T-cell (primary cell): Measurements from ENCODE around the gene RAB43. TPM values are rescaled to one million over a fixed set of nuclear protein-coding genes. Genes with fewer than 3 reads are reported as not detected.
A peak's percentile ranks its signal among the peaks of the same experiment; 100 is the strongest.

ENCODE experiments used
- ATAC-seq, 4 experiments: fragments of 200-7000 bp in 3 of 4; fragments of 150-1000 bp in 1 of 4; cut with Tn5 transposase; replicated peaks in 1 of 4; 1 replicate in 3 of 4; 2 replicates in 1 of 4; pipeline ENCODE4 v1.10.0; 2021; ENCODE audit warnings: moderate library complexity in 3 of 4, mild to moderate bottlenecking in 2 of 4, moderate number of reproducible peaks in 1 of 4
- CTCF ChIA-PET, 2 donors: fragments of 300-600 bp; sonication (Branson Sonifier 250); formaldehyde crosslinking; loops; one replicate each; lab custom pipeline; 2022; ENCODE audit warnings: antibody characterized with exemption in 2 of 2; lab: Charles Lee
- POLR2A ChIA-PET, 2 donors: fragments of 300-600 bp; sonication (Branson Sonifier 250); formaldehyde crosslinking; loops; one replicate each; lab custom pipeline; 2022; ENCODE audit warnings: antibody characterized with exemption in 2 of 2; lab: Charles Lee
- DNase-seq, 35 experiments: peaks; one replicate each; pipeline versions ENCODE4 v3.0.0 to v3.0.0-alpha.2; 2013 to 2023
- H3K27ac ChIP-seq: one replicate; pipeline ENCODE4 v1.5.1; 2013; ENCODE audit warnings: low read length
- H3K27me3 ChIP-seq, 2 experiments: replicated peaks in 1 of 2; 1 replicate in 1 of 2; 2 replicates in 1 of 2; pipeline versions ENCODE4 v1.6.1 to v1.7.0; 2013; ENCODE audit warnings: low read length in 1 of 2, mixed read lengths in 1 of 2; ENCODE audit not compliant: control insufficient read depth in 2 of 2, insufficient read depth in 2 of 2; ENCODE audit errors: extremely low read depth in 1 of 2
- H3K36me3 ChIP-seq, 2 donors: 1 replicate in 1 of 2; 2 replicates in 1 of 2; pipeline versions ENCODE4 v1.6.1 to v1.7.0; 2013; ENCODE audit warnings: low read length in 1 of 2; ENCODE audit not compliant: control insufficient read depth in 2 of 2, insufficient read depth in 1 of 2; ENCODE audit errors: extremely low read depth in 1 of 2
- H3K4me1 ChIP-seq, 2 experiments: 1 replicate in 1 of 2; 2 replicates in 1 of 2; pipeline versions ENCODE4 v1.6.1 to v1.7.0; 2013; ENCODE audit warnings: low read length in 2 of 2, mixed read lengths in 1 of 2; ENCODE audit not compliant: insufficient read depth in 2 of 2, control insufficient read depth in 1 of 2; ENCODE audit errors: extremely low read depth in 1 of 2
- H3K4me3 ChIP-seq, 2 donors: 1 replicate in 1 of 2; 2 replicates in 1 of 2; pipeline versions ENCODE4 v1.5.1 to v1.7.0; 2013; ENCODE audit warnings: mild to moderate bottlenecking in 2 of 2, low read length in 1 of 2, moderate library complexity in 1 of 2; ENCODE audit not compliant: control insufficient read depth in 1 of 2; ENCODE audit errors: extremely low read depth in 1 of 2
- H3K9me3 ChIP-seq: 2 replicates; pipeline ENCODE4 v1.7.0; 2013
- H3K27ac Mint-ChIP-seq, 2 donors: one replicate each; pipeline ENCODE4 v1.8.0; 2020 to 2021; ENCODE audit warnings: mild to moderate bottlenecking in 2 of 2, mixed read lengths in 2 of 2
- H3K27me3 Mint-ChIP-seq, 2 donors: one replicate each; pipeline ENCODE4 v1.8.0; 2021 to 2022; ENCODE audit warnings: mixed read lengths in 2 of 2
- H3K36me3 Mint-ChIP-seq: one replicate; pipeline ENCODE4 v1.8.0; 2021; ENCODE audit warnings: mixed read lengths
- H3K4me1 Mint-ChIP-seq, 3 donors: one replicate each; pipeline ENCODE4 v1.8.0; 2020 to 2022; ENCODE audit warnings: mixed read lengths in 3 of 3, mild to moderate bottlenecking in 1 of 3
- H3K4me3 Mint-ChIP-seq, 3 donors: one replicate each; pipeline ENCODE4 v1.8.0; 2020 to 2022; ENCODE audit warnings: mild to moderate bottlenecking in 3 of 3, mixed read lengths in 3 of 3, moderate library complexity in 3 of 3
- H3K9me3 Mint-ChIP-seq, 3 donors: one replicate each; pipeline ENCODE4 v1.8.0; 2020 to 2022; ENCODE audit warnings: mixed read lengths in 3 of 3
- WGBS: methylation state at CpG from one replicate; pipeline ENCODE4 v1.1.5; 2013; ENCODE audit warnings: missing lambda C conversion rate; ENCODE audit not compliant: insufficient coverage; 5-methylcytosine and 5-hydroxymethylcytosine counted together
- total RNA-seq, 35 experiments: library from RNA in 6 of 35; stranded (reverse) in 6 of 35; fragments of 120-200 nt in 1 of 35; gene quantifications; one replicate each; pipeline versions ENCODE4 v1.2.1 to v1.2.4 and lab custom pipeline; 2013 to 2026

The RAB43 gene
- total RNA-seq, 5 donors from 2014 or later (not counting 1 experiment from before 2014, with no cell fraction given) = 53.8 to 96.9 (median 77.6) TPM

DNA sequence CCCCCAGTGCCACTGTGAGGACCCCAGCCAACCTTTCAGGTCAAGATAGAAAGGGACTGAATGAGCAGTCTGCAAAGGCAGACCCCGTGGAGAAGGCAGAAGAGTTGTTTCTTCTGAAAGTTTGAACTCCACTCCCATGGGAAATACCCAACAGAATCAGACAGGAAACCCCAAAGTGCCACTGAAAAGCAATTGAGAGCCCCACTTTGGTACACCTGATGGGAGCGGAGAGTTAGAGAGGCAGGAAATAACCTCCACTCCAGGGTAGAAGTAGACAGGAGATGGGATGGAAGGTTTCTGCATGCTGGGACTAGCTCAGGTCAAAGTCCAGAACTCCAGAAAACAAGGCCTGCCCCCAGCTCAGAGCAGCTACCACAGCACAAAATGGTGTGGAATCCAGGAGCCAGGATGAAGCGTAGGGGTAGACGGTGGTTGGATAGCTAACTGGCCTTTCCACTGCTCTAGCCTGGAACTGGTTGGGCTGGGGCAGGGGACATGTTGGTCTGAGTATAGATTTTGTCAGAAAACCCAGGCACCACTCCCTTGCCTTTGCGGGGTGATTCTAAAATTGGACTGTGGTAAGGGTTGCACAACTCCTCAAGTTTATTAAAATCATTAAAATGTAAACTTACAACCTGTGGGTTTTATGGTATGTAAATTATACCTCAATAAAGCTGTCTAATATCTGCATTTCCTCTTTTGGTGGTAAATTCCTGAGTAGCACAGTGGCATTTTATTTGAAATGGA lies 1.9 kb upstream of the RAB43 start:
- H3K27me3 ChIP-seq = no peaks in the 10 kb centered on the region
- H3K4me3 ChIP-seq = no peak overlapping the region
- ATAC-seq (no peak), DNase-seq (peak in 2 of 35 experiments; percentile 21 to 67)
- H3K27ac ChIP-seq = peak overlapping the region; percentile 68
- POLR2A ChIA-PET = interaction anchor here in 1 of 2 donors (0.6 to 1.4 kb wide), 3 partner anchors 21 to 57 kb away, joined by 3 to 8 read pairs (median 3); no protein-coding TSS in a partner anchor
- Mint-ChIP-seq H3K27ac (peak overlapping the region; percentile 81), H3K9me3 (no peaks in the 10 kb centered on the region), H3K27me3 (no peaks in the 10 kb centered on the region), H3K4me1 (peaks cover 13 to 37% (median 31%) of the 10 kb centered on the region in 3 donors), H3K36me3 (peaks cover 5% of the 10 kb centered on the region), H3K4me3 (peak overlapping the region; percentile 5 to 83 (median 79))
- no peaks in the 10 kb centered on the region for H3K9me3 ChIP-seq
- peaks cover 0 to 12% of the 10 kb centered on the region in 2 donors for H3K36me3 ChIP-seq
- WGBS = 46% methylated on average over 3 of the region's 5 CpGs
- CTCF ChIA-PET = interaction anchor here in 1 of 2 donors (0.6 to 1.2 kb wide), 6 partner anchors 59 to 182 kb away, joined by 3 to 4 read pairs (median 3); no protein-coding TSS in a partner anchor
- H3K4me1 ChIP-seq = peaks cover 3 to 41% of the 10 kb centered on the region in 2 experiments

- Mint-ChIP-seq H3K4me3 (peak overlapping the region; percentile 67 to 83 (median 79)), H3K36me3 (peaks cover 11% of the 10 kb centered on the region), H3K9me3 (no peaks in the 10 kb centered on the region), H3K4me1 (peaks cover 23 to 47% (median 41%) of the 10 kb centered on the region in 3 donors), H3K27ac (peak overlapping the region; percentile 81), H3K27me3 (no peaks in the 10 kb centered on the region)
- CTCF ChIA-PET = interaction anchor here (0.5 to 1.2 kb wide), 6 partner anchors 60 to 124 kb away, joined by 3 to 10 read pairs (median 4); no protein-coding TSS in a partner anchor
- ATAC-seq (no peak), DNase-seq (peak in 2 of 35 experiments; percentile 15 to 42)
- Histone ChIP-seq H3K27ac (peak overlapping the region; percentile 68), H3K4me3 (no peak overlapping the region), H3K9me3 (no peaks in the 10 kb centered on the region), H3K27me3 (no peaks in the 10 kb centered on the region), H3K4me1 (peaks cover 13 to 51% of the 10 kb centered on the region in 2 experiments), H3K36me3 (peaks cover 2 to 9% of the 10 kb centered on the region in 2 donors)
- WGBS = 91% methylated on average over 15 of the region's 18 CpGs
- POLR2A ChIA-PET = interaction anchor here (0.5 to 1.4 kb wide), 7 partner anchors 21 to 302 kb away, joined by 3 to 8 read pairs (median 3); partner anchors contain the start of gene CFAP92 (in 1 of the 2)
These were observed 908 bp upstream of the RAB43 start for GRCh38 chr3:129122412-129123011.

GRCh38 chr3:129121016-129121791 lies 400 bp downstream of the RAB43 start:
- no peaks in the 10 kb centered on the region for H3K27me3 ChIP-seq
- H3K36me3 ChIP-seq = peaks cover 4 to 12% of the 10 kb centered on the region in 2 donors
- WGBS = 0% methylated on average over 50 of the region's 80 CpGs
- Mint-ChIP-seq H3K9me3 (no peaks in the 10 kb centered on the region), H3K27ac (peak overlapping the region; percentile 98 to 99), H3K27me3 (no peaks in the 10 kb centered on the region), H3K36me3 (peaks cover 20% of the 10 kb centered on the region), H3K4me3 (peak overlapping the region; percentile 83 to 93 (median 90)), H3K4me1 (peaks cover 35 to 54% (median 52%) of the 10 kb centered on the region in 3 donors)
- ATAC-seq = peak; percentile 14 to 45 (median 30)
- CTCF ChIA-PET = interaction anchor here (0.6 to 2.0 kb wide), 15 partner anchors 40 to 370 kb away, joined by 3 to 11 read pairs (median 4); partner anchors contain the start of gene ISY1 (in 1 of the 2)
- DNase-seq = peak in 29 of 35 experiments; percentile 33 to 64 (median 44)
- peaks cover 25 to 63% of the 10 kb centered on the region in 2 experiments for H3K4me1 ChIP-seq
- no peaks in the 10 kb centered on the region for H3K9me3 ChIP-seq
- H3K4me3 ChIP-seq = peak overlapping the region; percentile 97 to 98
- POLR2A ChIA-PET = interaction anchor here (0.6 to 1.1 kb wide), 6 partner anchors 63 to 455 kb away, joined by 3 to 4 read pairs (median 3); partner anchors contain the start of gene CNBP (in 1 of the 2)
- peak overlapping the region; percentile 75 for H3K27ac ChIP-seq

DNA sequence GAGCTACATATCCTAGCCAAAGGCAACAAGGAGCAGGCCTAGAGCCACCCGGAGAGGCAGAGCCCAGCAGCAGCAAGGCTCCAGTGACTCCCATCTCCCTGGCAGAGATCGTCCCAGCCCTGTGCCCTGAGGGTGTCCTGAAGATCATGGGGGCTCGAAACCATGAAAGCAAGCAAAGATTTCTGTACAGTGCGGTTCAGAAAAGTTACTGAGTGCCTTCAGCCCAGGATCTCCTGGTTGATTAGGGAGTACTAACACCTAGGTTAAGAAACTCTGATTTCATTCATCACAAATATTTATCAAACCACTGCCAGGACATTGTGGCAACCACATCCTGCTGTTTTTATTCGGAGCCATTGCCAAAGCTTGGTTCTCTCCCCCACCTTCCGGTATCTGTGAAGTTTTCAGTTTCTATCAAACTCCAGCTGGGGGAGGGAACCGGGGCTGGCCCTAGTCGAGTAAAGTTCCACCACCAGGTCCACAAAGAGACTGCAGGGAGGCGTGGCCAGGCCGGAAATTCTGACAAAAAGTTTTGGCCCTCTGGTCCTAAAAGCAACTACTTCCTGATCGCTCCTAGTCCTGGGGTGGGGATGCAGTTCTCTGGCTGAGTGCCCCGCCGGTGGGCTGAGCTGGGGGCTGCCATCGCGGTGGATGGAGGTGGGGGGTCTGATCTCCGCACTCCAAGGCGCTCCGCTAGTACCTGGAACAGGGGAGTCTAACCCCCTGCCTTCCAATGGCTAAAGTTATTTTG lies 1.2 kb downstream of the RAB43 start:
- H3K27me3 Mint-ChIP-seq = no peaks in the 10 kb centered on the region
- CTCF ChIA-PET = interaction anchor here (0.6 to 2.0 kb wide), 12 partner anchors 26 to 188 kb away, joined by 3 to 11 read pairs (median 6); partner anchors contain the start of gene ISY1 (in 1 of the 2)
- DNase-seq = peak; percentile 79 to 95 (median 91)
- H3K4me3 Mint-ChIP-seq = peak overlapping the region; percentile 83 to 93 (median 90)
- H3K36me3 ChIP-seq = peaks cover 4 to 16% of the 10 kb centered on the region in 2 donors
- H3K27ac ChIP-seq = peak overlapping the region; percentile 75
- H3K9me3 ChIP-seq = no peaks in the 10 kb centered on the region
- H3K27ac Mint-ChIP-seq = peak overlapping the region; percentile 98 to 99
- peaks cover 40 to 60% (median 58%) of the 10 kb centered on the region in 3 donors for H3K4me1 Mint-ChIP-seq
- H3K9me3 Mint-ChIP-seq = no peaks in the 10 kb centered on the region
- 0% methylated on average over 12 of the region's 18 CpGs for WGBS
- ATAC-seq = peak; percentile 59 to 68 (median 64)
- H3K36me3 Mint-ChIP-seq = peaks cover 21% of the 10 kb centered on the region
- POLR2A ChIA-PET = interaction anchor here (0.5 to 1.1 kb wide), 6 partner anchors 25 to 317 kb away, joined by 3 to 4 read pairs (median 3); partner anchors contain the start of gene CNBP (in 1 of the 2)
- H3K4me1 ChIP-seq = peaks cover 31 to 71% of the 10 kb centered on the region in 2 experiments
- H3K27me3 ChIP-seq = no peaks in the 10 kb centered on the region
- peak overlapping the region; percentile 97 to 98 for H3K4me3 ChIP-seq

- peaks cover 46 to 67% (median 65%) of the 10 kb centered on the region in 3 donors for H3K4me1 Mint-ChIP-seq
- DNase-seq (peak in 5 of 35 experiments; percentile 8 to 33 (median 25)), ATAC-seq (no peak)
- POLR2A ChIA-PET = interaction anchor here (0.5 to 1.3 kb wide), 7 partner anchors 19 to 244 kb away, joined by 3 to 6 read pairs (median 3); partner anchors contain the start of gene COPG1 (in 1 of the 2)
- peak overlapping the region; percentile 98 to 99 for H3K27ac Mint-ChIP-seq
- Histone ChIP-seq H3K9me3 (no peaks in the 10 kb centered on the region), H3K36me3 (peaks cover 10 to 21% of the 10 kb centered on the region in 2 donors), H3K27me3 (no peaks in the 10 kb centered on the region), H3K4me3 (peak overlapping the region; percentile 97 to 98), H3K27ac (peak overlapping the region; percentile 75), H3K4me1 (peaks cover 36 to 80% of the 10 kb centered on the region in 2 experiments)
- no peaks in the 10 kb centered on the region for H3K9me3 Mint-ChIP-seq
- CTCF ChIA-PET = interaction anchor here (0.5 to 2.0 kb wide), 14 partner anchors 19 to 149 kb away, joined by 3 to 18 read pairs (median 6); no protein-coding TSS in a partner anchor
- peaks cover 22% of the 10 kb centered on the region for H3K36me3 Mint-ChIP-seq
- WGBS = 10% methylated on average over 10 of the region's 13 CpGs
- H3K4me3 Mint-ChIP-seq = peak overlapping the region; percentile 83 to 93 (median 90)
- no peaks in the 10 kb centered on the region for H3K27me3 Mint-ChIP-seq
These were observed 2.1 kb downstream of the RAB43 start for GRCh38 chr3:129119365-129120100.
